A549 (cell line): Measurements from ENCODE around the gene GAS6. TPM values are rescaled to one million over a fixed set of nuclear protein-coding genes. Genes with fewer than 3 reads are reported as not detected.

ENCODE experiments used
- ATAC-seq, 2 experiments: fragments of 200-7000 bp in 1 of 2; fragments of >200 bp in 1 of 2; cut with Nextera tagmentation in 1 of 2; cut with Tn5 transposase in 1 of 2; 3 replicates each; pipeline versions ENCODE4 v1.8.0 to v1.9.1; 2018 to 2020; ENCODE audit warnings: mild to moderate bottlenecking in 1 of 2, moderate library complexity in 1 of 2
- CTCF ChIA-PET: fragments of 300-600 bp; sonication (Branson Sonifier 250); formaldehyde crosslinking; extraction: SDS; loops from one replicate; lab custom pipeline; 2021; ENCODE audit warnings: antibody characterized with exemption, inconsistent platforms; lab: Yijun Ruan, JAX
- POLR2A ChIA-PET: fragments of 350-600 bp; formaldehyde crosslinking; extraction: SDS; loops from one replicate; lab custom pipeline; 2021; ENCODE audit warnings: antibody characterized with exemption, inconsistent platforms; lab: Yijun Ruan, JAX
- DNase-seq, 2 experiments: peaks; one replicate each; pipeline versions ENCODE4 v3.0.0 to v3.0.0-alpha.2; 2011 to 2016; ENCODE audit warnings: low read depth in 1 of 2, low spot score in 1 of 2
- FAIRE-seq: peaks from 2 replicates; lab custom pipeline; 2011; peaks lifted over from hg19 to GRCh38; lab: Jason Lieb, UNC
- H3K27ac ChIP-seq, 2 experiments: fragments of >200 bp; sonication (Bioruptor Twin); formaldehyde crosslinking; 3 replicates each; pipeline ENCODE4 v1.5.1; 2016 to 2017
- H3K4me1 ChIP-seq: fragments of >200 bp; sonication (Bioruptor Twin); formaldehyde crosslinking; 3 replicates; pipeline ENCODE4 v1.6.1; 2016
- H3K4me2 ChIP-seq: fragments of >200 bp; sonication (Bioruptor Twin); formaldehyde crosslinking; 3 replicates; pipeline ENCODE4 v1.6.1; 2016
- H3K4me3 ChIP-seq: fragments of >200 bp; sonication (Bioruptor Twin); formaldehyde crosslinking; 3 replicates; pipeline ENCODE4 v1.5.1; 2016
- H3K9me3 ChIP-seq: fragments of >200 bp; sonication (Bioruptor Twin); formaldehyde crosslinking; 3 replicates; pipeline ENCODE4 v1.6.1; 2016
- BHLHE40 ChIP-seq: IDR thresholded peaks from 2 replicates; pipeline ENCODE4 v1.6.1; 2012; ENCODE audit warnings: low read depth, low read length, inconsistent platforms
- CEBPB ChIP-seq, 2 experiments: fragments of >200 bp in 1 of 2; sonication (Bioruptor Twin) in 1 of 2; formaldehyde crosslinking in 1 of 2; IDR thresholded peaks; 2 replicates each; pipeline ENCODE4 v1.6.1; 2012 to 2016
- CHD4 ChIP-seq: fragments of 200-600 bp; sonication (generic); IDR thresholded peaks from 2 replicates; pipeline ENCODE4 v1.6.1; 2016; ENCODE audit warnings: antibody characterized with exemption, mild to moderate bottlenecking, borderline replicate concordance
- EHF ChIP-seq: fragments of 250-450 bp; sonication (Bioruptor Pico); IDR thresholded peaks from 2 replicates; pipeline ENCODE4 v1.5.0; 2020; ENCODE audit warnings: mild to moderate bottlenecking
- FOSB ChIP-seq: fragments of 250-450 bp; sonication (Bioruptor Pico); IDR thresholded peaks from 2 replicates; pipeline ENCODE4 v1.5.0; 2020; ENCODE audit warnings: mild to moderate bottlenecking, moderate library complexity
- HEYL ChIP-seq: fragments of 250-450 bp; sonication (Bioruptor Pico); IDR thresholded peaks from 2 replicates; pipeline ENCODE4 v1.8.0; 2021; ENCODE audit warnings: mild to moderate bottlenecking, moderate library complexity
- KDM1A ChIP-seq: fragments of 200-600 bp; sonication (generic); IDR thresholded peaks from 2 replicates; pipeline ENCODE4 v1.6.1; 2016; ENCODE audit warnings: low read depth, mild to moderate bottlenecking
- KDM5A ChIP-seq: fragments of 200-600 bp; sonication (generic); IDR thresholded peaks from 2 replicates; pipeline ENCODE4 v1.6.1; 2016; ENCODE audit warnings: antibody characterized with exemption, mild to moderate bottlenecking
- MAFK ChIP-seq: fragments of 450-650 bp; IDR thresholded peaks from 2 replicates; pipeline ENCODE4 v1.6.1; 2014; ENCODE audit not compliant: partially characterized antibody
- POLR2A ChIP-seq: IDR thresholded peaks from 2 replicates; pipeline ENCODE4 v1.6.1; 2012; ENCODE audit warnings: mild to moderate bottlenecking, low read length
- RCOR1 ChIP-seq: fragments of 150-350 bp; IDR thresholded peaks from 2 replicates; pipeline ENCODE4 v1.6.1; 2014; ENCODE audit warnings: antibody characterized with exemption, low read length, low read depth
- RNF2 ChIP-seq: fragments of 200-600 bp; sonication (generic); IDR thresholded peaks from 2 replicates; pipeline ENCODE4 v1.6.1; 2016; ENCODE audit warnings: low read depth, mild to moderate bottlenecking, antibody characterized with exemption, moderate library complexity, borderline replicate concordance
- TFCP2L1 ChIP-seq: fragments of 250-450 bp; sonication (Bioruptor Pico); IDR thresholded peaks from 2 replicates; pipeline ENCODE4 v1.5.0; 2021; ENCODE audit warnings: mild to moderate bottlenecking
- ZSCAN20 ChIP-seq: fragments of 250-450 bp; sonication (Bioruptor Pico); IDR thresholded peaks from 2 replicates; pipeline ENCODE4 v1.8.0; 2022; ENCODE audit warnings: mild to moderate bottlenecking, moderate library complexity
- WGBS: methylation state at CpG from one replicate; pipeline ENCODE4 v1.1.6; 2017; ENCODE audit errors: missing lambda C conversion rate; 5-methylcytosine and 5-hydroxymethylcytosine counted together
- polyA plus RNA-seq, 4 experiments: library from polyadenylated mRNA; depleted of rRNA in 3 of 4; stranded (reverse); fragments of >200 nt; fragmentation: RNase III in 1 of 4; extraction: RNeasy Plus Mini Kit Qiagen cat#74134 plus additional on column Dnase treatment in 1 of 4; gene quantifications; 2 replicates in 3 of 4; 3 replicates in 1 of 4; pipeline ENCODE4 v1.2.3, GENCODE V29; 2011 to 2017
- TF ChIP-seq, protein P1 (sequence below): fragments of >200 bp; sonication (Bioruptor Twin); formaldehyde crosslinking; IDR thresholded peaks from 3 replicates; pipeline ENCODE4 v1.5.1; 2016
- TF ChIP-seq, protein P2 (sequence below): fragments of 250-450 bp; sonication (Bioruptor Pico); IDR thresholded peaks from 2 replicates; pipeline ENCODE4 v1.5.0; 2021; ENCODE audit warnings: mild to moderate bottlenecking, moderate library complexity, borderline replicate concordance
- TF ChIP-seq, protein P3 (sequence below): fragments of >200 bp; sonication (Bioruptor Twin); formaldehyde crosslinking; IDR thresholded peaks from 3 replicates; pipeline ENCODE4 v1.6.1; 2016

Gene GAS6
- polyA plus RNA-seq, 2 of the 4 experiments (the other 2 are of a cell fraction): 3.5 to 5.7 TPM

DNA sequence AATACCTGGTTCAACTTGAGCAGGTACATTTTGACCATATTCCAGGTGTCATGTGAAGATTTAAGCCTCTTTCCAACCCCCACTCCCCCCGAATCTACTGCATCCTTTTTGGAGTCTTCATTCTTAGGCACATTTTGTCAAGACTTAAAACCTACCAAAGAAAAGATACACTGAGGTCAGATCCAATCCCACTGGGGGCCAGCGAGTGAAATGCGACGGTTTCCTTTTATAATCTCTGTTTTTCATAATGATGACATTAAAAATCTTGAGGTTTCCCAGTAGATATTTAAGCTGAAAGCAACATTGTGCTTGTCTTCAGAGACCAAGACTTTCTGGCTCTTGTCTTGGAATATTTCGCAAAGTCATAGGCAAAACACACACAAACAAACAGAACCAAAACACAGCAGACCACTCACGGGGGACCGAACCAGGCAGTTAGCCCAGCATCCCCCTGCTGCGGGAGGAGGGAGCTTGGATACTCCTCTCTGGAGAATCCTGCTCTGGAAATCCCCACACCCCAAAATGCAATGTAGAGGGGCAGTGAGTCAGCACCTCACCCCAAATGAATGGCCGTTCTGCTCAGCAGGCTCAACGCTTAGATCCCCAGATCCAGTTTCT, 506 bp upstream of the GAS6 start:
- peak overlapping the region; percentile 88 for H3K4me3 ChIP-seq
- H3K27ac ChIP-seq: peak overlapping the region; percentile 89 to 96; a peak in 5 of 6 replicates
- WGBS: 40% methylated on average over 10 of the region's 10 CpGs
- POLR2A ChIA-PET: no interaction called here
- FAIRE-seq: no peak
- H3K9me3 ChIP-seq: no peaks in the 10 kb centered on the region
- no peak for DNase-seq
- TF ChIP-seq, protein P1, sequence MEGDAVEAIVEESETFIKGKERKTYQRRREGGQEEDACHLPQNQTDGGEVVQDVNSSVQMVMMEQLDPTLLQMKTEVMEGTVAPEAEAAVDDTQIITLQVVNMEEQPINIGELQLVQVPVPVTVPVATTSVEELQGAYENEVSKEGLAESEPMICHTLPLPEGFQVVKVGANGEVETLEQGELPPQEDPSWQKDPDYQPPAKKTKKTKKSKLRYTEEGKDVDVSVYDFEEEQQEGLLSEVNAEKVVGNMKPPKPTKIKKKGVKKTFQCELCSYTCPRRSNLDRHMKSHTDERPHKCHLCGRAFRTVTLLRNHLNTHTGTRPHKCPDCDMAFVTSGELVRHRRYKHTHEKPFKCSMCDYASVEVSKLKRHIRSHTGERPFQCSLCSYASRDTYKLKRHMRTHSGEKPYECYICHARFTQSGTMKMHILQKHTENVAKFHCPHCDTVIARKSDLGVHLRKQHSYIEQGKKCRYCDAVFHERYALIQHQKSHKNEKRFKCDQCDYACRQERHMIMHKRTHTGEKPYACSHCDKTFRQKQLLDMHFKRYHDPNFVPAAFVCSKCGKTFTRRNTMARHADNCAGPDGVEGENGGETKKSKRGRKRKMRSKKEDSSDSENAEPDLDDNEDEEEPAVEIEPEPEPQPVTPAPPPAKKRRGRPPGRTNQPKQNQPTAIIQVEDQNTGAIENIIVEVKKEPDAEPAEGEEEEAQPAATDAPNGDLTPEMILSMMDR: no peak
- CTCF ChIA-PET: interaction anchor here (1.5 kb wide), 1 partner anchor 24 kb away, joined by 3 read pairs; no protein-coding TSS in a partner anchor
- peaks cover 12% of the 10 kb centered on the region; the same call in 2 of the 3 replicates for H3K4me1 ChIP-seq
- ATAC-seq: no peak
- peak overlapping the region; percentile 99 for H3K4me2 ChIP-seq

DNA sequence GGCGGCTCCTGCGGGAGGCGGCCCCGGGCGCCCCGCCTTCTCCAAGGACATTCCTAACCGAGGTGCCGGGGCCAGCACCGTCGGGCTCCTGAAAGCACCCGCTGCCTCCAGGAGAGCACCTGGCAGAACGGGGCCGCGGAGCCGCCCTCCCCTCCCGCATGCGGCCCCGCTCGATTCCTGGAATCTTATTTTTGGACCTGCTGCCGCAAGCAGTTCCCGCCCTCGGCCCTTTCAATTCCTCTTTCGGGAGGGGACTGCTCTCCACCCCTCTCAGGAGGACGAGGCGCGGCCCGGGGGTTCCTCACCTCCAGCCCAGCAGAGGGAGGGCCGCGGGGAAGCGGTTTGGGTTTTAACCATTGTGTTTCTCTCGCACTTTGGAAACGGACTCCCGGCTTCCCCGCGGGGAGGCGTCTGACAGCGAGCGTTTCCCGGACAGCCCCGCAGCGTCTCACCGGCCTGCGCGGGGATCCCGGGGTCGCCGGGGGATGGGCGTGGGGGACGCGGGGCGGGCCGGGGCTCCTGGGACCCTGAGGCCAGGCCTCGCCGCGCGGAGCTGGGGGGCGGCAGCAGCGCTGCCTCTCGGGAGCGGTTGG, 849 bp downstream of the GAS6 start:
- peak overlapping the region; percentile 99 for H3K4me2 ChIP-seq
- DNase-seq (peak in 1 of 2 experiments; percentile 32), FAIRE-seq (no peak), ATAC-seq (peak; percentile 55 to 64)
- CTCF ChIA-PET: interaction anchor here (0.6 to 1.5 kb wide), 4 partner anchors 12 to 571 kb away, joined by 3 read pairs; no protein-coding TSS in a partner anchor
- peaks cover 12% of the 10 kb centered on the region; the same call in 2 of the 3 replicates for H3K4me1 ChIP-seq
- TF ChIP-seq, protein P2, sequence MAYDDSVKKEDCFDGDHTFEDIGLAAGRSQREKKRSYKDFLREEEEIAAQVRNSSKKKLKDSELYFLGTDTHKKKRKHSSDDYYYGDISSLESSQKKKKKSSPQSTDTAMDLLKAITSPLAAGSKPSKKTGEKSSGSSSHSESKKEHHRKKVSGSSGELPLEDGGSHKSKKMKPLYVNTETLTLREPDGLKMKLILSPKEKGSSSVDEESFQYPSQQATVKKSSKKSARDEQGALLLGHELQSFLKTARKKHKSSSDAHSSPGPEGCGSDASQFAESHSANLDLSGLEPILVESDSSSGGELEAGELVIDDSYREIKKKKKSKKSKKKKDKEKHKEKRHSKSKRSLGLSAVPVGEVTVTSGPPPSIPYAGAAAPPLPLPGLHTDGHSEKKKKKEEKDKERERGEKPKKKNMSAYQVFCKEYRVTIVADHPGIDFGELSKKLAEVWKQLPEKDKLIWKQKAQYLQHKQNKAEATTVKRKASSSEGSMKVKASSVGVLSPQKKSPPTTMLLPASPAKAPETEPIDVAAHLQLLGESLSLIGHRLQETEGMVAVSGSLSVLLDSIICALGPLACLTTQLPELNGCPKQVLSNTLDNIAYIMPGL (CRISPR knock-in tag): no peak
- TF ChIP-seq POLR2A: no peak
- TF ChIP-seq KDM1A: no peak
- no peak for TF ChIP-seq RCOR1
- TF ChIP-seq FOSB (CRISPR knock-in tag): no peak
- no peak for TF ChIP-seq HEYL (CRISPR knock-in tag)
- TF ChIP-seq, protein P3, sequence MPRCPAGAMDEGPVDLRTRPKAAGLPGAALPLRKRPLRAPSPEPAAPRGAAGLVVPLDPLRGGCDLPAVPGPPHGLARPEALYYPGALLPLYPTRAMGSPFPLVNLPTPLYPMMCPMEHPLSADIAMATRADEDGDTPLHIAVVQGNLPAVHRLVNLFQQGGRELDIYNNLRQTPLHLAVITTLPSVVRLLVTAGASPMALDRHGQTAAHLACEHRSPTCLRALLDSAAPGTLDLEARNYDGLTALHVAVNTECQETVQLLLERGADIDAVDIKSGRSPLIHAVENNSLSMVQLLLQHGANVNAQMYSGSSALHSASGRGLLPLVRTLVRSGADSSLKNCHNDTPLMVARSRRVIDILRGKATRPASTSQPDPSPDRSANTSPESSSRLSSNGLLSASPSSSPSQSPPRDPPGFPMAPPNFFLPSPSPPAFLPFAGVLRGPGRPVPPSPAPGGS: no peak
- TF ChIP-seq TFCP2L1 (CRISPR knock-in tag): no peak
- no peak for TF ChIP-seq MAFK
- TF ChIP-seq ZSCAN20 (CRISPR knock-in tag): no peak
- TF ChIP-seq KDM5A: no peak
- no peak for TF ChIP-seq BHLHE40
- no peak for TF ChIP-seq RNF2
- no peak for TF ChIP-seq CEBPB (IDR thresholded peaks at IDR 0.05)
- TF ChIP-seq CHD4: no peak
- no peak for TF ChIP-seq EHF (CRISPR knock-in tag)
- H3K4me3 ChIP-seq: peak overlapping the region; percentile 88
- H3K27ac ChIP-seq: peak overlapping the region; percentile 89 to 96
- 36% methylated on average over 12 of the region's 60 CpGs for WGBS
- POLR2A ChIA-PET: no interaction called here
- H3K9me3 ChIP-seq: no peaks in the 10 kb centered on the region
